ENCODE measurements around the gene SARDH. TPM values are rescaled to one million over a fixed set of nuclear protein-coding genes. Genes with fewer than 3 reads are reported as not detected.

Gene SARDH
- total RNA-seq, 2 donors from 2014 or later: 8.4 to 11.2 TPM

- H3K27ac Mint-ChIP-seq: no peak overlapping the region
Measured at GRCh38 chr9:133737071-133737773, 930 bp downstream of the SARDH start.

GRCh38 chr9:133735931-133736330, 2.2 kb downstream of the SARDH start:
- no peak overlapping the region for H3K27ac Mint-ChIP-seq
- WGBS, 2 experiments (ENCODE audit: insufficient coverage in 1 of 2, insufficient read length in 1 of 2): 93 to 95% methylated on average over 2 to 8 of the region's 8 CpGs
- no peak overlapping the region for H3K27ac ChIP-seq (ENCODE audit: low read depth, low read length)

More at GRCh38 chr9:133737071-133737773, 930 bp downstream of the SARDH start:
- no peaks in the 10 kb centered on the region for H3K27me3 Mint-ChIP-seq (ENCODE audit: insufficient read depth)
- peaks cover 5% of the 10 kb centered on the region for H3K4me1 Mint-ChIP-seq
- Histone ChIP-seq H3K36me3 (ENCODE audit: control insufficient read depth, insufficient read depth, low read length) (no peaks in the 10 kb centered on the region), H3K9ac (ENCODE audit: extremely low read depth, low read length, poor library complexity, severe bottlenecking) (no peak overlapping the region), H3K4me3 (ENCODE audit: low read length) (peak overlapping the region; percentile 65), H3K27me3 (ENCODE audit: control insufficient read depth, insufficient read depth, low read length, poor library complexity, severe bottlenecking) (no peaks in the 10 kb centered on the region), H3K9me3 (ENCODE audit: control insufficient read depth, low read length) (no peaks in the 10 kb centered on the region), H3K4me1 (ENCODE audit: control insufficient read depth, insufficient read depth, low read length) (peaks cover 2% of the 10 kb centered on the region), H3K27ac (ENCODE audit: low read depth, low read length) (no peak overlapping the region)
- no peak for DNase-seq
- H3K4me3 Mint-ChIP-seq: peak overlapping the region; percentile 48
- no peaks in the 10 kb centered on the region for H3K9me3 Mint-ChIP-seq
- no peaks in the 10 kb centered on the region for H3K36me3 Mint-ChIP-seq (ENCODE audit: low read depth)
- 83 to 89% methylated on average over 7 to 15 of the region's 15 CpGs for WGBS, 2 experiments (ENCODE audit: insufficient coverage in 1 of 2, insufficient read length in 1 of 2)
- no peak for TF ChIP-seq CTCF (conservative IDR thresholded peaks at IDR 0.05)

GRCh38 chr9:133735415-133735775, 2.8 kb downstream of the SARDH start:
- peaks cover 5% of the 10 kb centered on the region for H3K4me1 Mint-ChIP-seq
- no peaks in the 10 kb centered on the region for H3K9me3 Mint-ChIP-seq
- Histone ChIP-seq H3K4me1 (ENCODE audit: control insufficient read depth, insufficient read depth, low read length) (peaks cover 2% of the 10 kb centered on the region), H3K36me3 (ENCODE audit: control insufficient read depth, insufficient read depth, low read length) (no peaks in the 10 kb centered on the region), H3K27me3 (ENCODE audit: control insufficient read depth, insufficient read depth, low read length, poor library complexity, severe bottlenecking) (no peaks in the 10 kb centered on the region), H3K9ac (ENCODE audit: extremely low read depth, low read length, poor library complexity, severe bottlenecking) (no peak overlapping the region), H3K27ac (ENCODE audit: low read depth, low read length) (no peak overlapping the region), H3K4me3 (ENCODE audit: low read length) (no peak overlapping the region), H3K9me3 (ENCODE audit: control insufficient read depth, low read length) (no peaks in the 10 kb centered on the region)
- no peaks in the 10 kb centered on the region for H3K36me3 Mint-ChIP-seq (ENCODE audit: low read depth)
- WGBS, 2 experiments (ENCODE audit: insufficient coverage in 1 of 2, insufficient read length in 1 of 2): 37 to 46% methylated on average over 8 to 10 of the region's 10 CpGs
- H3K4me3 Mint-ChIP-seq: no peak overlapping the region
- no peak for TF ChIP-seq CTCF (conservative IDR thresholded peaks at IDR 0.05)
- H3K27ac Mint-ChIP-seq: peak overlapping the region; percentile 46
- peak; percentile 67 for DNase-seq
- no peaks in the 10 kb centered on the region for H3K27me3 Mint-ChIP-seq (ENCODE audit: insufficient read depth)

More at GRCh38 chr9:133735931-133736330, 2.2 kb downstream of the SARDH start:
- H3K27me3 Mint-ChIP-seq (ENCODE audit: insufficient read depth): no peaks in the 10 kb centered on the region
- Histone ChIP-seq H3K4me3 (ENCODE audit: low read length) (no peak overlapping the region), H3K4me1 (ENCODE audit: control insufficient read depth, insufficient read depth, low read length) (peaks cover 2% of the 10 kb centered on the region), H3K36me3 (ENCODE audit: control insufficient read depth, insufficient read depth, low read length) (no peaks in the 10 kb centered on the region), H3K9me3 (ENCODE audit: control insufficient read depth, low read length) (no peaks in the 10 kb centered on the region), H3K27me3 (ENCODE audit: control insufficient read depth, insufficient read depth, low read length, poor library complexity, severe bottlenecking) (no peaks in the 10 kb centered on the region), H3K9ac (ENCODE audit: extremely low read depth, low read length, poor library complexity, severe bottlenecking) (no peak overlapping the region)
- no peak for DNase-seq
- H3K36me3 Mint-ChIP-seq (ENCODE audit: low read depth): no peaks in the 10 kb centered on the region
- peaks cover 5% of the 10 kb centered on the region for H3K4me1 Mint-ChIP-seq
- no peaks in the 10 kb centered on the region for H3K9me3 Mint-ChIP-seq
- no peak for TF ChIP-seq CTCF (conservative IDR thresholded peaks at IDR 0.05)
- no peak overlapping the region for H3K4me3 Mint-ChIP-seq

All from endodermal cell (in vitro differentiated cells).